ENCODE measurements around the gene NDUFB10. TPM values are rescaled to one million over a fixed set of nuclear protein-coding genes. Genes with fewer than 3 reads are reported as not detected.
A peak's percentile ranks its signal among the peaks of the same experiment; 100 is the strongest.

The NDUFB10 gene
- total RNA-seq, 4 donors from 2014 or later = 157 to 196 (median 174) TPM

GRCh38 chr16:1971796-1972489 lies 12.6 kb downstream of the NDUFB10 start, which contains the start of gene TBL3:
Gene TBL3 (plus strand): TSS chr16:1972053. CDS start chr16:1972165, 112 bp downstream.
- peak within 1 kb of the TSS; percentile 85 for H3K4me3 ChIP-seq
- peak within 1 kb of the TSS; percentile 93 for H3K27ac ChIP-seq
- TF ChIP-seq EP300 (IDR thresholded peaks at IDR 0.05) (no peak), POLR2AphosphoS5 (IDR thresholded peaks at IDR 0.05) (peak; percentile 97 to 100 (median 99)), POLR2A (IDR thresholded peaks at IDR 0.05) (peak; percentile 72 to 78), CTCF (IDR thresholded peaks at IDR 0.05) (no peak)
- 0% methylated on average over 8 of the region's 78 CpGs for WGBS
- H3K27me3 ChIP-seq = no peaks in the 10 kb centered on the region
- peaks cover 28% of the 10 kb centered on the region for H3K4me1 ChIP-seq
- peaks cover 31% of the 10 kb centered on the region for H3K36me3 ChIP-seq
- H3K9me3 ChIP-seq = no peaks in the 10 kb centered on the region
- DNase-seq (ENCODE audit: low spot score in 2 of 2) = peak; percentile 97 to 98

- Histone ChIP-seq H3K4me3 (peak overlapping the region; percentile 85), H3K36me3 (peaks cover 36% of the 10 kb centered on the region), H3K4me1 (peaks cover 28% of the 10 kb centered on the region), H3K9me3 (no peaks in the 10 kb centered on the region), H3K27me3 (peaks cover 4% of the 10 kb centered on the region), H3K27ac (peak overlapping the region; percentile 93)
- WGBS = 2% methylated on average over 5 of the region's 22 CpGs
- DNase-seq (ENCODE audit: low spot score in 2 of 2) = peak in 1 of 2 donors; percentile 74
- TF ChIP-seq POLR2A (IDR thresholded peaks at IDR 0.05) (no peak), POLR2AphosphoS5 (IDR thresholded peaks at IDR 0.05) (no peak), CTCF (IDR thresholded peaks at IDR 0.05) (no peak), EP300 (IDR thresholded peaks at IDR 0.05) (no peak)
Measured at GRCh38 chr16:1972490-1972877, 13.1 kb downstream of the NDUFB10 start.

GRCh38 chr16:1973461-1974156 lies 14.3 kb downstream of the NDUFB10 start:
- no peak overlapping the region for H3K27ac ChIP-seq
- H3K9me3 ChIP-seq = no peaks in the 10 kb centered on the region
- WGBS = 87% methylated on average over 16 of the region's 16 CpGs
- H3K4me1 ChIP-seq = peaks cover 33% of the 10 kb centered on the region
- peaks cover 12% of the 10 kb centered on the region for H3K27me3 ChIP-seq
- DNase-seq (ENCODE audit: low spot score in 2 of 2) = no peak
- H3K4me3 ChIP-seq = no peak overlapping the region
- TF ChIP-seq POLR2A (IDR thresholded peaks at IDR 0.05) (no peak), POLR2AphosphoS5 (IDR thresholded peaks at IDR 0.05) (no peak), EP300 (IDR thresholded peaks at IDR 0.05) (no peak), CTCF (IDR thresholded peaks at IDR 0.05) (no peak)
- peaks cover 46% of the 10 kb centered on the region for H3K36me3 ChIP-seq

GRCh38 chr16:1974157-1975070 lies 15.1 kb downstream of the NDUFB10 start:
- Histone ChIP-seq H3K9me3 (no peaks in the 10 kb centered on the region), H3K36me3 (peaks cover 46% of the 10 kb centered on the region), H3K27ac (no peak overlapping the region), H3K4me1 (peaks cover 40% of the 10 kb centered on the region), H3K4me3 (no peak overlapping the region), H3K27me3 (peaks cover 20% of the 10 kb centered on the region)
- WGBS = 97% methylated on average over 28 of the region's 42 CpGs
- TF ChIP-seq EP300 (IDR thresholded peaks at IDR 0.05) = no peak
- no peak for TF ChIP-seq CTCF (IDR thresholded peaks at IDR 0.05)
- TF ChIP-seq POLR2A (IDR thresholded peaks at IDR 0.05) = no peak
- no peak for TF ChIP-seq POLR2AphosphoS5 (IDR thresholded peaks at IDR 0.05)
- DNase-seq (ENCODE audit: low spot score in 2 of 2) = no peak
